ENCODE data around the gene ESYT2.

ESYT2 gene

DNA sequence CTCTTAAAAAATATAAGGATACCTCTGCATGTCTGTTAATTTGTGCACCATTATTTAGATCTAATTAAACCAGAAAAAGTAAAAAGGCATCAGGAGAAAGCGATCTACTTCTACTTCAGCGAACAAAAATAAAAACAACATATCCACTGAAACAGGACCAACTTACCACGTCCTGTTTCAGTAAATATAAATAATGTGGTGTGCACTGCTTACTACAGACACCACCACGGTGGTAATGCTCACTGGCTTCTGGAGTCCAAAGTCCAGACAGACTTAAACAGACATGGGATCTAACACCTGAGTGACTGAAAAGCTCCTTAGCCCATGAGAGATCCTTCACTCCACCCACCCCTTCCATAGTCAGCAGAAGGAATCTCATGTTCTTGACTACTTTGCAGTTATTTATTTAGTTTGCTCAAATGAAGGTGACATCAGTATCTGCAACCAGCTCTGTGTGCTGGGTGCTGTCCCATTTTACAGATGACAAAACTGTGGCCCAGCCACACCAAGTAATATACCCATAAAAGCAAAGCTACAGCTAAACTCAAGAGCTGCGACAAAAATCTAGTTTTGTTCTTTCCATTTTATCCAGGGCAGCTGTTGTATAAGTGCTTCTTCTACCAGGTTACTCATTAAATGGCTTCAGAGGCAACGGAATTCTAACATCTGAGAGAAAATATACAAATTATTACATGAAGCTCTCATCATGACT is 62.6 kb downstream of the ESYT2 start:
- no peak for DNase-seq (ENCODE audit: low spot score)

DNA sequence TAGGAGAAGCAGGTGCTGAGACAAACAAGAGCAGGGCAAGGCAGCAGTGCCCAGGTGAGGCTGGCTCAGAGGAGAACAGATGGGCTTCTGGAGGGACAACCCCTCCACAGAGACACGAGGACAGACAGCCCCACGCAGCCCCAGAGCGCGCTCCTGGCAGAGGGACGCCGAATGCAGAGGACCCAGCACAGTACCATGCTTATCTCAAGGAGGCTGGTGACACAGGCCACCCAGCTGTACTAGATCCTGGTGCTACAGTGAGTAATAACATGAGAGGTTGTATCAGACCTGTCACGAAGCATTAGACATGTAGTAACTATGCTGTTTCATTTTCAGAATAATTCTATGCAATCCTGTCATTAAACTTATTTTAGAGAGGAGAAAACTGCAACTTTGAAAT is 64.3 kb downstream of the ESYT2 start:
- no peak for DNase-seq (ENCODE audit: low spot score)

DNA sequence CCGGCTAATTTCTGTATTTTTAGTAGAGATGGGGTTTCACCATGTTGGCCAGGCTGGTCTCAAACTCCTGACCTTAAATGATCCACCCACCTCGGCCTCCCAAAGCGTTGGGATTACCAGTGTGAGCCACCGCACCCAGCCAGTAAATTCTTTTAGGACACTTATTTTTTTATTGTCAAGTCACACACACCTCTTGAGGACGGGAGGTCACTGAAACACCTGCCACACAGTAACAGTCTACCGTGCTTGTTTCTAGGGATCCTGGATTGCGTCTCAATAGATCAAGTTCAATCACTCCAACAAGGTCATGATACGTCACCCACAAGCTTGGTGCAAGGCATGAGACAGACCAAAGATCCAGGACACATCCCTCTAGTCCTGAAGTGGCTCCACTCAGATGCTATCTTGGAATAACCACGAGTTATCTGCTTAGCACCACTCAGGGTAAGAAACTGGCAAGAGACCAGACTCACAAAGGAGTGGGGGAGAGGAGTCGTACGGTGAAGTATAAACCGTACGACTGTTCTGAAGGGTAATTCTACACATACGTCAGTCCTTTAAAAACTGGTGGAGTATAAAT is 65.8 kb downstream of the ESYT2 start:
- no peak for DNase-seq (ENCODE audit: low spot score)

DNA sequence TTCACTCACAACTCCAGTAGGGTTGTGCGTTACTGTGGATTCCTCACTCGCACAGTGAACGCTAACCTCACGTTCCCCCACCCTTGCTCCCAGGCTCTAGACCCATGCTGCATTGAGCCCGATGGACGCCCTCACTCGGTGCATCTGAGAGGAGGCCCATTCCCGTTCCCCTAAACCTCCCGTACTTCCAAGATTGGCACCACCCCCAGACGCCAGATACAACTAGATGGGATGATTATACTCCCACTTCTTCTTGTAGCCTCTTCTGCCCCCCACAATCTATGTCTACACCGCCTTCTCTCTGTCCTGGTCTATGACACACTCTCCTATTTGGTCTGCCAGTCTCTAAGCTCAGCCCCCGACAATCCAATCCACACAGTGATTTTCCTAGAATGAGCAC is 67.4 kb downstream of the ESYT2 start:
- no peak for DNase-seq (ENCODE audit: low spot score)

DNA sequence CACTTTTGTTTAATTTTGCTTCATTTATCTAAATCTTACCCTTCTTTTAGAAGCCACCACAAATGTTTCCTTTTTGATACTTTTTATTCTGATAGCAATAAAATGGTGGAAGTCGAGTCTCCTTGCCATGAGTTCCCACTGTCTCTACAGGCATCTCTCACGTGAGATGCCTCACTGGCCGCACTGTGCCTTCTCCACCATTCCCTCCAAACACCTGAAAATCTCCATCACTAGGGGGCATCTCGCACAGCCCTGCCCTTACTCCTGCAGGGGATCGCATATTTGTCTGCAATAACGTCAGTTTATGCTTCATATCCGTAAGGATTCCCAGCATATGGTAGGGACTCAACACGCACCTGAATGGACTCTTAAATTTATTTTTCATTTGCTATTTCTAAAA is 68.4 kb downstream of the ESYT2 start:
- no peak for DNase-seq (ENCODE audit: low spot score)

DNA sequence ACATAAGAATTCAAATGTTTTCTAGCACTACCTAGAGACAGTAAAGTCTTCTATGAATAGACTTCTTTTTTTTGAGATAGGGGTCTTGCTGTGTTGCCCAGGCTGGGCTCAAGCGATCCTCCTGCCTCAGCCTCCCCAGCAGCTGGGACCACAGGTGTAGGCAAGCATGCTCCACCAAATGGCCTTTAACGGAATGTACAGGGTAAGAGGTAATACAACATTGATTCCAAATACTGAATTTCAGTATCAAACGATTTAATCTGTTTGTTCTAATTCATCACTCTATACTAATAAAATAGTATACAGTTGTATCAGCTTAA is 68.9 kb downstream of the ESYT2 start:
- DNase-seq (ENCODE audit: low spot score), result no peak

DNA sequence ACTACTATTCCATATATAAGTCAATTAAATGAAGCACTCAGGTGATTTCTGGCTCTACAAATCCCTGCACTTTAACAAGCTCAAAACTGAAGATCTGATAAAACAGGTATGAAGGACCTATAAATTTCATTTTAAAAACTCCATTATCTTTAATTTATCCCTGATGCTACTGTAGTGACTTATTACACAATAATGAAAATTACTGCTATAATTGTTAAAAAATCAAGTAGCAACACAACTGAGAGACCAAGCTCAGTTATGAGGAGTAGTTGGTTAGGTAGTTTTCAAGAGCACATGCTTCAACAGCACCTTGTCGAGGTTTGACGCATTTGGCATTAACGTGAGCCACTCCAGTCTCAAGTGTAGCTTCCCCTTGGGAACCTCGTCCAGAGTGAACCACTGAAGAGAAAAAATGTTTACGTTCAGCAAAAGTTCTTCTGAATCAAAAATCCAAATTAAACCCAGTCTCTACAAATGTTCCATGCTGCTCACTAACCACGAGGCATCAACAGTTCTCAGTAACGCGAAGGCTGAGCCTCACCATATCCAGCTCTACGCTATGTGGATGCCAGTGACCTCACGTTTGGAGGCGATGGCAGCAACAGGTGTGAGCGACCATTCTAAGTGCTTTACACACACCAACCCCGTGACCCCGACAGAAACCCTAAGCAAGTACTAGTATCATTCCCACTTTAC is 69.4 kb downstream of the ESYT2 start:
- no peak for DNase-seq (ENCODE audit: low spot score)

DNA sequence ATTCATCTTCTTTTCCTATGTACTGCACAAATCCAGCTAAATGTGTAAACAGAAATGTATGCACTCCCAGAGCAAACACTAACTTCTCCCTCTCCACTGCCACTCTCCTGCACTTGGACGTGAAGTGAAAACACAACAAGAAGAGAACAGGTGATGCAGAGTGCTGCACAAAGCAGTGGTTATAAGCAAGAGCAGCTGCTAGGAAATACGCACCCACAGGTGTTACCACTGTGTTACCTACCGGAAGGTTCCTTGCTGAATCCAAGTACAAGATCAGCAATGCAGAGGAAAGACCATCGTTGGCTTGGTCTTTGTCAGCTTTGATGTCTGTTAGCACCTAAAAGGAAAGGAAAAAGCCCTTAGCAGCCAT is 70.1 kb downstream of the ESYT2 start:
- no peak for DNase-seq (ENCODE audit: low spot score)

DNA sequence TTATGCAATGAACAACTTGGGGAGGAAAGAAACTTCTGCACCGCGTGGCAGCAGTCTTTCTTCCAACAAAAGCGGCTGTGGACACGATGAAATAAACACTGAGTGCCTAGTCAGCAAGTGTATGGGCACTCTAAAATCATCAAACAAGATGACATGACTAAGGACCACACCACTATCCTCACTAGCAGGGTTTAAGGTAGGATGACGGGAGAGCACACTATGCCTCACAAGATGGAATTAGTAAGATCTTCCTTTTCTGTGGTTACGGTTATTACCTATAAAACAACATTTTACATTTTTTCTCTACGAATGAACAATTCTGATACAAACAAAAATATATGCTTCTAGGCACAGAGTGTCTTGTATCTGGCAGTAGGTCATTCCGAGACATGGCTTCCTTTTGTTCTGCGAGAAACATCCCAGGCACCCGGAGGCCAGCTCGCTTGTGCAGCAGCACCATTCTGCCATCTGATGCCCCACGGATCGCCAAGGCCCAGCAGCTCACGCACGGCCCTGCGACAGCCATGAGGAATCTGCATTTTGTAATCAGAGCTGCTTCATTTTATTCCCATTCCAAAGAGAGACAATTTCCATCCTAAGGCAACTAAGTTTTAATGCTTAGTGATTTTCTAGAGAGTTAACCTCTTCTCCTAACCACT is 70.6 kb downstream of the ESYT2 start:
- no peak for DNase-seq (ENCODE audit: low spot score)

DNA sequence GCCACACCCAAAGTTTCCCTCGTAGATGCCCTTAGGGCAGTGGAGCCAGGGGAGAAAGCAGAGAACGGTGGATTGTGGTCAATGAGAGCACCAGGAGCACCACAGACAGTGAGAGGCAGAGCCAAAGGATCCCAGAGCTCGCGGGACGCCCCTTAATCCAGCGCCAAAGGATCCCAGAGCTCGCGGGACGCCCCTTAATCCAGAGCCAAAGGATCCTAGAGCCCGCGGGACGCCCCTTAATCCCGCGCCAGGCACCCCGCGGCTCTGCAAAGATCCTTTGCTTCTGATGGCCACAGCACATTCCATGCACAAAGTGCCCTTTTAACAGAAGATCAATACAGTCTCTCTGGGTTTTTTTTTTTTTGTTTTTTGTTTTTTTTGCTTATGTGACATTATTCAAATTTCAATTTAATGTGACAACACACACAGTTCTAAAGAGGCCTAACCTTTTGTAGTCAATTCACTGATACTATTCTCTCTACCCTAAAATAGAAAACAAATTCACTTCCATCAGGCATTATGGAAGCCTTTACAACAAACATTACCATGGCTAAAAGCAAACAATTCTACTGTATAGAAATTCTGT is 71.8 kb downstream of the ESYT2 start:
- no peak for DNase-seq (ENCODE audit: low spot score)

DNA sequence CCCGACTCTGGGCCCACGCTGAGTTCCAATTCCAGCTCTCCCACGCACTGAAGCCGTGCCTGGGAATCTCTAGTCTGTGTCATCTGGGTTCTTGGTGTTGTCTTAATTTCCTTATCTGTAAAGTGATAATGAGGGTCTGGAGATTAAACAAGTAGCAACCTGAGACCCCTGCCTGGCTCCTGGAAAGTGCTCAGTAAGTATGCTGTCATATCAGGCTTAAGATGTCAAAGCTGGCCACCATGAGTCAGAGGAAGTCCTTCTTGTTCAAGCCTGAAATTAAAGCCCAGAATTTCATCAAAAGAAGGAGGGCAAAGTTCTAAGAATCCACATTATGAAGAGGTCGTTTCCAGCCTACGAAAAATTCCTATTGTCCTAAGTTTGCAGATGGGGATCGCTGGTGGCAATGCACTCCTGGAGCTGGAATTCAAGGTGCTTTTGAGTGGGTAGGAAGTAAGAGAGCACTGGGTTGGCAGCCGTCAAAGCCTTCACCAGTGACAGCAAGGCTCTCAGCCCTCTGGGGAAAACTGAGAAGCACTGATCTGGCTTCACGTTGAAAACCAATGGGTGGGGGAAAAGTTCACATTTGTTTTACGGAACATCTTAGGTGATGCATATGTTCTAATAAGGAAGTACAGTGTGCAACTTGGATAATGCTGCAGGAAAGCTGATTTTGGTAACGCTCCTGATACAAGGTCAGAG is 74.4 kb downstream of the ESYT2 start:
- DNase-seq (ENCODE audit: low spot score), result no peak

DNA sequence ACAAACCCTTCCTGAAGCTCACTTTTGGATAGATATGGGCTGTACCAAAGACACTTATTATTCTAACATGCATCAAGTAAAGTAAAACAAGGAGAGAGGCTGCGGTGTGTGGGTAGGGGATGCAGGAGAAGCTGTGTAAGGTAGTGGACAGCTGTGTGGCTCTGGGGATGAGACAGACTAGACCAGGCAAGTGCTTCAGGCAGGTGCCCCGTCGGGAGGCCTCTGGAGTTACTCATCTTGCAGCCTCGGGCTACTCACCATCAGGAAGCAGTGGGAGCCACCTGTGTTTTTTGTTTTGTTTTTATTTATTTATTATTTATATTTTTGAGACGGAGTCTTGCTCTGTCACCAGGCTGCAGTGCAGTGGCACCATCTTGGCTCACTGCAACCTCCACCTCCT is 75.4 kb downstream of the ESYT2 start:
- DNase-seq (ENCODE audit: low spot score), result no peak

DNA sequence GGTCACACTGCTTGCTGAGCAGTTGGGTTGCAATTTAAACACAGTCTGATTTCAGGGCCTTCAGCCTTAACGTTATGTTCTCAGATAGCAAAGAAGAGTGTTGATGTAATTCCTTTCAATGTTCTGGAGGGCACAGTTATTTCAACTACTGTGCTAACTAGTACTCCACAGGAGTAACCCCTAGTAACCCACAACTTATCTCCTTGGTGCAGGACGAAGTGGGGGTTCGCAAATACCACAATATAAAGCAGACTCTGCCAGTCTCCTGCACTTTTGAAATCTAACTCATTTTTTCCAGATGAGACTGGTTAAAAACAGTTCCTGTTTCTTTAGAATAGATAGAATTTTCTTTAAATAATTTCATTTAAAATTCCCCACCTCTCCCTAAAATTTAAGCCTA is 77.6 kb downstream of the ESYT2 start:
- DNase-seq (ENCODE audit: low spot score), result no peak

DNA sequence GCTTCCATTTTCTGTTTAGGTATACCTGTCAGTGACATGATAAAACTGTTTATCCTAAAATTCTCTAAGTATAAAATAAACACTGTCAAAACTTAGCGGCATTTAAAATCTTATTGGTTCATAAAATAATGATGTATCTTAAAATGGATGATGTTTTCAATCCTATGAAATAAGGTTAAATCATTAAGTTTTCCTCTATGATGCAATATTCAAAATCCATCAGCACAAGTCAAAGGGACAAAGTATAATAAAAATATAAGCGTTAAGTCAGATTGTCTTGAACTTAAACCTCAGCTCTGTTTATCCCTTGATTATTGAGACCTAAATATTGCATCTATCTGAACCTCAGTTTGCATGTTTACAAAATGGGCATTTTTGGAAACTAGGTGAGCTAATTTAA is 78.1 kb downstream of the ESYT2 start:
- DNase-seq (ENCODE audit: low spot score), result no peak

DNA sequence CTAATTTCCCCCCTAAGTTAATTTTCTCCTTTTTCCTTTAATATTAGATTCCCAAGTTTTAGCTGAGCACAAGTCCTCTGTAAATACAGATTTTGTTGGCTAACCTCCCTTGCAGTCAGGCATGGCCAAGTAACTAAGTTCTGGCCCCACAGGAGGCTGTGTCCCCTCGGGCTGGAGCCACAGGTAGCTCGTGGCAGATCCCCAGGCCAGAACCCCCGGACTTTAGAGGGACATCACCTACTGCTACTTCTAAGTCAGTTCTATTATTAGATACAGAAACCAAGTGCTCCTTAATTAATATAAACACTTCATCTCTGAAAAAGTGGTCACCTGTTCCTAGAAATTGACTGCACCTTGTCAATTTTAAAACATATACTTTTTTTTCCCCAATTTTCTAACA is 78.6 kb downstream of the ESYT2 start:
- no peak for DNase-seq (ENCODE audit: low spot score)

DNA sequence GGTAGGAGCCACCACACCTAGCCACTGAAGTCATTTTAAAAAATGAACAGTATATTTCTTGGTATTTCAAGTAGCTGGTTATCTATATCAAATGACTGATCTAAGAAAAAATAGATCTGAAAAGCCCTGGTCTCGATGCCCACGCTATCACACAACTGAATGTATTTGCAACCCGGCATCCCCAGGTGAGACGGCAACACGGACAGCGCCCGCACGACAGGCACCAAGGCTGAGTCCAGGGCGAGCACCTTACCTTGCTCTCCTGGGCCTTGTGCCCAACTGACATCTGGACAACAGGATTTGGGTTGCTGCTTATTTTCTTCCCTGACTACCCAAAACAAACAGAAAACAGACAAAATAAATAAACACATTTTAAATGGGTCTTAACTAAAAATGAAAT is 79.9 kb downstream of the ESYT2 start:
- DNase-seq (ENCODE audit: low spot score), result no peak

DNA sequence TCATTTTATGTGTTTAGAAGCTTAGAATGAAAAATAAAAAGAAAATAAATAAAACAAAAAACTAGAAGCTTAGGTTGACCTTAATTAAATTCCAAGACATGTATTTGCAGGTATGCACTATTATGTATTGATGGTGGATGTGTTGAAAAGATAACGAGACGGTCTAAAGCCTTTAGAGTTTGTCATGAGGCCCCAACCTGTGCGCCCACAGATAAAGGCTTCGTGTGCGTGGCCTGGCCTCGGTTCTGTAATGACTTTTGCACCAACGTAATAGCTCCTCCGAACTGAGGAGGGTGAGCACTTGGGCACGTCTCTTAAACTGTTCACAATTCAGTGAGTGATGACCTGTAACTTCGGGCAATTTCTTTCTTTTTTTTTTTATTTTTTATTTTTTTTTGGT is 81.0 kb downstream of the ESYT2 start:
- DNase-seq (ENCODE audit: low spot score), result no peak

DNA sequence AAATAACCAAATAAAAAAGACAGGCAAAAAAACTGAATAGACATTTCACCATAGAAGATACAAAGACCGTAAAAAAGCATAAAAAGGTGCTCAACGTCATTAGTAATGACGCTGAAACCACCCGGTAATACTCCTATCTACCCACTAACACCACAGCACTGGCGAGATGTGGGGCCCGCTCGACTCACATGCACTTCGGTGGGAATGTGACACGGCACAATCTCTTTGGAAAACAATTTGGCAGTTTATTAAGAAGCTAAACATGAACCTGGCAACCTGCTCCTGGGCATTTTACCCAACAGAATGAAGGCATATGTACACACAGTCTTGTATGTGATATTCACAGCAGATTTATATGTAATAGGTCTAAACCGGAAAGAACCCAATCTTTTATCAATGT is 81.9 kb downstream of the ESYT2 start:
- DNase-seq (ENCODE audit: low spot score), result no peak

DNA sequence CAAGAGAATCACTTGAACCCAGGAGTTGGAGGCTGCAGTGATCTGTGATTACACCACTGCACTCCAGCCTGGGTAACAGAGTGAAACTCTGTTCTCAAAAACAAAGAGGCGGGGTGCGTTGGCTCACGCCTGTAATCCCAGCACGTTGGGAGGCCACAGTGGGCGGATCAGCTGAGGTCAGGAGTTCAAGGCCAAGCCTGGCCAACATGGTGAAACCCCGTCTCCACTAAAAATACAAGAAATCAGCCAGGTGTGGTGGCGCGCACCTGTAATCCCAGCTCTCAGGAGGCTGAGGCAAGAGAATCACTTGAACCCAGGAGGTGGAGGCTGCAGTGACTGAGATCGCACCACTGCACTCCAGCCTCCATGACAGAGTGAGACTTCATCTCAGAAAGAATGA is 82.4 kb downstream of the ESYT2 start:
- no peak for DNase-seq (ENCODE audit: low spot score)

DNA sequence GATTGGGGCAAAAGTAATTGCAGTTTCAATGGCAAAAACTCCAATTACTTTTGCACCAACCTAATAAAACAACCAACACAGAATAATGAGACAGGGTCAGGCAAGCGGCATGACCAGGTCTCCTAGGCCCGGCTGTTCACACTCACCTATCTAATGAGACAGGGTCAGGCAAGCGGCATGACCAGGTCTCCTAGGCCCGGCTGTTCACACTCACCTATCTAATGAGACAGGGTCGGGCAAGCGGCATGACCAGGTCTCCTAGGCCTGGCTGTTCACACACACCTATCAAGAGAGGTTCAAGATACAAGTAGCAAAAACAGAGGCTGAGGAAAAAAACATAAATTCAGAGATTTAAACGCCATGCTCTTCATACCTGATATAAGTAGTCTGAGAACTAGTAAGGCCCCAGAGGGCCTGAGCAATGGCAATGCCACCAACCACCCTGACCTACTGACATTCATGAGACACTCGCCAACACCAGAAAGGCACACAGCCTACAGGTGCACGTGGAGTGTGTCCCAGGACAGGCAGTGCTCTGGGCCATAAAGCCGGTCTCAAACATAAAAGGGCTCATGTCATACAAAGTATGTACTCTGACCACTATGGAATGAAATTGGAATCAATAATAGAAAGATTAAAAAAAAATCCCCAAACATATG is 84.1 kb downstream of the ESYT2 start:
- no peak for DNase-seq (ENCODE audit: low spot score)

DNA sequence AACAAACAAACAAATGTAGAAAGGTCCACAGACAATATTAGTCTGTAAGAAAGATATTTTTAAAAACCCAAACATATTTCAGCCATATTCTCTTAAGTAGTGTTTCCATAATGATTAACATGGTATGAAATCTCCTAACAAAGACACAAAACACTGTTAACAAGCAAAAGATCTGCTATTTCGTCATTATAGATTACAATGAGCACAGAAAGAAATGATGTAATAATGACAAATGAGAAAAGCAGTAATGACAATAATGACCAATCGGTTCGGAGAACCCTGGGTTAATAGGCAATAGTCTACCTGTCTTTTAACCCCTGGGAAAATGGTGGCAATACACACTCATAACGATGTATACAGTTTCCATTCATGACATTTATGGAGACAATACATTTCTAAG is 85.2 kb downstream of the ESYT2 start:
- no peak for DNase-seq (ENCODE audit: low spot score)

DNA sequence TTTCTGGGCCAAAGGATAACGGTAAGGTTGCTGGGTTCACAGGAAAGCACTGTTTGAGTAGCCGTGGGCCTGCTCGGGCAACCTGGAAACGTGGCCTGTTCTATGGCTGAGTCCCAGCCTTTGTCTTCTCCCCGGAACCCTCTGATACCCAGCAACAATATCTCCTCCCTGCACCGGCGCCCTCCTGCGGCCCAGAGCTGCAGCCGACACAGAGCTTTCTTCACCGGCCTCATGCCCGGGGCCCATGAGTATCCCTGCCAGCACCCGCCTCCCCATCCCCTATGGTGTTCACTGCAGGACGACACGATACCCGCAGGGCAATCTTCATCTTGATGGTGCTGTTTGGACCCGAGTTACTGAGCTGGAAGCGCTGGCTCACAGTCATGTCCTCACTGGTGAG is 86.1 kb downstream of the ESYT2 start:
- DNase-seq (ENCODE audit: low spot score), result no peak
